Mammary epithelial cell (primary cell): Measurements from ENCODE around the gene HOXB4.

Source experiments
- EZH2 ChIP-seq: IDR thresholded peaks from 2 replicates; pipeline ENCODE4 v1.6.1; 2012; ENCODE audit warnings: low read length, inconsistent platforms, borderline replicate concordance
- TF ChIP-seq, protein P1 (sequence below), 2 donors: IDR thresholded peaks in 1 of 2; conservative IDR thresholded peaks in 1 of 2; 2 replicates each; pipeline ENCODE4 v1.5.1; 2011 to 2012; ENCODE audit warnings: inconsistent platforms in 2 of 2, low read length in 2 of 2, mild to moderate bottlenecking in 2 of 2, control low read depth in 1 of 2, low read depth in 1 of 2; ENCODE audit not compliant: insufficient read depth in 1 of 2; ENCODE audit errors: extremely low read depth in 1 of 2

DNA sequence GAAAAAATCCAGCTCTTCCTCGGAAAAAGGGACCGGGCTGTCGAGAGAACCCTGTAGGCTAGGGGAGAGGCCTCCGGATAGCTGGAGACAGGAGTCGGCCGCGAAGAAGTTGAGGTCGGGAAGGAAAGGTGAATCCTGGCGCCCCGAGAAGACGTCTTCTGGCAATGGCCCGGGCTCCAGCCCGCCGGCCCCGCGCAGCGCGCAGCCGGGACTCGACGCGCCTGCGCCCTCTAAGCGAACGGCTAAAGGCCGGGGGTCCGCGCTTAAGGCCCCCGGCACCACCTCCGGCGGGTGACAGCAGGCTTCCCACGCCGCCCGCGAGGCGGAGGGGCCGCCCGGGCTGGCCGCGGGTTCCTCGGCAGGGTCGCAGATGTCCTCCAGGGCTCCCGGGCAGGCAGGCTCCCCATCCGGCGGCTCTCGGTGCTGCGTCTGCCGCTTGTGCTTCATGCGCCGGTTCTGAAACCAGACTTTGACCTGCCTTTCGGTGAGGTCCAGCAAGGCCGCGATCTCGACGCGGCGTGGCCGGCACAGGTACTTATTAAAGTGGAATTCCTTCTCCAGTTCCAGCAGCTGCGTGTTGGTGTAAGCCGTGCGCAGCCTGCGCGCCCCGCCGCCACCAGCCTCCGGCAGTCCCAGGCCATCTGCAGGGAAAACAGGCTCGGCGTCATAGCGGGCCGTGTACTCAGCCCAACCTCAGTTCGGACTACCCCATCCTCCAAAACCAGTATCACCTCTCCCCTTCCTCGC is 34.9 kb downstream of the HOXB4 start:
- TF ChIP-seq, protein P1, sequence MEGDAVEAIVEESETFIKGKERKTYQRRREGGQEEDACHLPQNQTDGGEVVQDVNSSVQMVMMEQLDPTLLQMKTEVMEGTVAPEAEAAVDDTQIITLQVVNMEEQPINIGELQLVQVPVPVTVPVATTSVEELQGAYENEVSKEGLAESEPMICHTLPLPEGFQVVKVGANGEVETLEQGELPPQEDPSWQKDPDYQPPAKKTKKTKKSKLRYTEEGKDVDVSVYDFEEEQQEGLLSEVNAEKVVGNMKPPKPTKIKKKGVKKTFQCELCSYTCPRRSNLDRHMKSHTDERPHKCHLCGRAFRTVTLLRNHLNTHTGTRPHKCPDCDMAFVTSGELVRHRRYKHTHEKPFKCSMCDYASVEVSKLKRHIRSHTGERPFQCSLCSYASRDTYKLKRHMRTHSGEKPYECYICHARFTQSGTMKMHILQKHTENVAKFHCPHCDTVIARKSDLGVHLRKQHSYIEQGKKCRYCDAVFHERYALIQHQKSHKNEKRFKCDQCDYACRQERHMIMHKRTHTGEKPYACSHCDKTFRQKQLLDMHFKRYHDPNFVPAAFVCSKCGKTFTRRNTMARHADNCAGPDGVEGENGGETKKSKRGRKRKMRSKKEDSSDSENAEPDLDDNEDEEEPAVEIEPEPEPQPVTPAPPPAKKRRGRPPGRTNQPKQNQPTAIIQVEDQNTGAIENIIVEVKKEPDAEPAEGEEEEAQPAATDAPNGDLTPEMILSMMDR (conservative IDR thresholded peaks at IDR 0.05 in 1 of 2, IDR thresholded peaks at IDR 0.05 in 1 of 2; ENCODE audit: extremely low read depth in 1 of 2, insufficient read depth in 1 of 2, low read depth in 1 of 2, low read length in 2 of 2), result peak in 1 of 2 donors; percentile 28
- TF ChIP-seq EZH2, result no peak
